Hepatocyte (in vitro differentiated cells): ENCODE data around the gene FLT4. TPM values are rescaled to one million over a fixed set of nuclear protein-coding genes. Genes with fewer than 3 reads are reported as not detected.

Source experiments
- DNase-seq: peaks from one replicate; pipeline ENCODE4 v3.0.0-alpha.2; 2016; ENCODE audit warnings: low spot score
- H2AFZ ChIP-seq: fragments of 200-600 bp; sonication (generic); 2 replicates; pipeline ENCODE4 v1.6.0; 2016; ENCODE audit warnings: antibody characterized with exemption, mild to moderate bottlenecking
- H3K27ac ChIP-seq: fragments of 200-600 bp; sonication (generic); 2 replicates; pipeline ENCODE4 v1.5.1; 2016; ENCODE audit warnings: mild to moderate bottlenecking
- H3K27me3 ChIP-seq: fragments of 200-600 bp; sonication (generic); 2 replicates; pipeline ENCODE4 v1.6.1; 2016
- H3K36me3 ChIP-seq: fragments of 200-600 bp; sonication (generic); replicated peaks from 2 replicates; pipeline ENCODE4 v1.5.1; 2016; ENCODE audit warnings: low read depth; ENCODE audit not compliant: insufficient read depth
- H3K4me1 ChIP-seq: fragments of 200-600 bp; sonication (generic); 2 replicates; pipeline ENCODE4 v1.5.1; 2016; ENCODE audit warnings: mild to moderate bottlenecking, moderate library complexity; ENCODE audit not compliant: insufficient read depth
- H3K4me2 ChIP-seq: fragments of 200-600 bp; sonication (generic); 2 replicates; pipeline ENCODE4 v1.6.0; 2016
- H3K4me3 ChIP-seq: fragments of 200-600 bp; sonication (generic); 2 replicates; pipeline ENCODE4 v1.5.1; 2016; ENCODE audit warnings: mild to moderate bottlenecking
- H3K79me2 ChIP-seq: fragments of 200-600 bp; sonication (generic); 2 replicates; pipeline ENCODE4 v1.6.0; 2017; ENCODE audit warnings: mild to moderate bottlenecking
- H3K9me2 ChIP-seq: fragments of 200-600 bp; sonication (generic); replicated peaks from 2 replicates; pipeline ENCODE4 v1.6.0; 2017; ENCODE audit warnings: mild to moderate bottlenecking; ENCODE audit not compliant: insufficient read depth
- H3K9me3 ChIP-seq: fragments of 200-600 bp; sonication (generic); 2 replicates; pipeline ENCODE4 v1.5.1; 2016; ENCODE audit warnings: low read depth, mild to moderate bottlenecking
- H4K20me1 ChIP-seq: fragments of 200-600 bp; sonication (generic); 2 replicates; pipeline ENCODE4 v1.6.0; 2016; ENCODE audit warnings: mild to moderate bottlenecking; ENCODE audit not compliant: insufficient read depth, poor library complexity, severe bottlenecking
- EZH2 ChIP-seq: fragments of 200-600 bp; sonication (generic); IDR thresholded peaks from 2 replicates; pipeline ENCODE4 v1.6.1; 2016; ENCODE audit warnings: antibody characterized with exemption, mild to moderate bottlenecking, borderline replicate concordance
- EZH2phosphoT487 ChIP-seq: fragments of 200-600 bp; sonication (generic); IDR thresholded peaks from one replicate; pipeline ENCODE4 v1.6.1; 2018; ENCODE audit warnings: antibody characterized with exemption, mild to moderate bottlenecking, low read depth, moderate library complexity; ENCODE audit not compliant: unreplicated experiment, severe bottlenecking
- WGBS: methylation state at CpG from one replicate; pipeline ENCODE4 v1.1.6; 2016; ENCODE audit warnings: low lambda C conversion rate; ENCODE audit errors: missing lambda C conversion rate; 5-methylcytosine and 5-hydroxymethylcytosine counted together
- polyA plus RNA-seq: library from polyadenylated mRNA; unstranded; fragments of >200 nt; fragmentation: Nextera tagmentation; extraction: Ambion mirVana; gene quantifications from 2 replicates; pipeline ENCODE4 v1.2.1, GENCODE V29; 2016
- total RNA-seq: library from RNA; depleted of rRNA; stranded (reverse); fragments of >200 nt; gene quantifications from 2 replicates; pipeline ENCODE4 v1.2.3, GENCODE V29; 2014
- TF ChIP-seq, protein P1 (sequence below): fragments of 200-600 bp; sonication (generic); IDR thresholded peaks from 2 replicates; pipeline ENCODE4 v1.5.1; 2016; ENCODE audit warnings: antibody characterized with exemption, mild to moderate bottlenecking; ENCODE audit not compliant: poor library complexity

The FLT4 gene
- total and polyA plus RNA-seq, 2 experiments from 2014 or later: 0.83 to 0.90 TPM

DNA sequence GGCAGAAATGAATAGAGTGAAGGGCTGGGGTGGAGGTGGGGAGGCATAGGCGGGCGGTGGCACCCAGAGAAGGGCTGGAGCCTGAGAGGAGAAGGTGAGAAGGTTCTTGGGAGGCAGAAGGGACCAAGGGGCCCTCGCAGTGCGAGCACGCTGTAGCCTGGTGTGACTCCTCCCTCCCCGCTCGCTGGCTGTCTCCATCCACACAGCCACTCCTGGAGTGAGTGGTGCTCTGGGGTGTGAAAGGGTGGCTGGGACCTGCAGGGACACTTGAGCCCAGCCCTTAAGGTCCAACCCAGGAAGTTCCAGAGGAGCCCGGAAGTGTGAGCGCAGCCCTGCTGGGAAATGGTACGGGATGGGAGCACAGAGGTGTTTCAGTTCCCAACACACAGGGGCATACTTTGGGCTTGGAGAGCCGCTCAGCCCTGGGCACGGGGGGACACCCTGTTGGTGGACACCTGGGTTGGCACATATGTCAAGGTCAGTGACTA, 48.8 kb downstream of the FLT4 start:
- no peaks in the 10 kb centered on the region for H3K9me3 ChIP-seq
- no peaks in the 10 kb centered on the region for H3K4me1 ChIP-seq
- H3K79me2 ChIP-seq: no peaks in the 10 kb centered on the region
- H3K27me3 ChIP-seq: no peaks in the 10 kb centered on the region
- DNase-seq: no peak
- no peak overlapping the region for H3K27ac ChIP-seq
- whole genome bisulfite sequencing: 97% methylated on average over 9 of the region's 12 CpGs
- H3K36me3 ChIP-seq: no peaks in the 10 kb centered on the region
- H3K4me2 ChIP-seq: no peak overlapping the region
- H3K4me3 ChIP-seq: no peak overlapping the region
- no peaks in the 10 kb centered on the region for H4K20me1 ChIP-seq
- no peaks in the 10 kb centered on the region for H3K9me2 ChIP-seq
- TF ChIP-seq, protein P1, sequence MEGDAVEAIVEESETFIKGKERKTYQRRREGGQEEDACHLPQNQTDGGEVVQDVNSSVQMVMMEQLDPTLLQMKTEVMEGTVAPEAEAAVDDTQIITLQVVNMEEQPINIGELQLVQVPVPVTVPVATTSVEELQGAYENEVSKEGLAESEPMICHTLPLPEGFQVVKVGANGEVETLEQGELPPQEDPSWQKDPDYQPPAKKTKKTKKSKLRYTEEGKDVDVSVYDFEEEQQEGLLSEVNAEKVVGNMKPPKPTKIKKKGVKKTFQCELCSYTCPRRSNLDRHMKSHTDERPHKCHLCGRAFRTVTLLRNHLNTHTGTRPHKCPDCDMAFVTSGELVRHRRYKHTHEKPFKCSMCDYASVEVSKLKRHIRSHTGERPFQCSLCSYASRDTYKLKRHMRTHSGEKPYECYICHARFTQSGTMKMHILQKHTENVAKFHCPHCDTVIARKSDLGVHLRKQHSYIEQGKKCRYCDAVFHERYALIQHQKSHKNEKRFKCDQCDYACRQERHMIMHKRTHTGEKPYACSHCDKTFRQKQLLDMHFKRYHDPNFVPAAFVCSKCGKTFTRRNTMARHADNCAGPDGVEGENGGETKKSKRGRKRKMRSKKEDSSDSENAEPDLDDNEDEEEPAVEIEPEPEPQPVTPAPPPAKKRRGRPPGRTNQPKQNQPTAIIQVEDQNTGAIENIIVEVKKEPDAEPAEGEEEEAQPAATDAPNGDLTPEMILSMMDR: no peak
- TF ChIP-seq EZH2 (no peak), EZH2phosphoT487 (no peak)
- H2AFZ ChIP-seq: no peak overlapping the region

DNA sequence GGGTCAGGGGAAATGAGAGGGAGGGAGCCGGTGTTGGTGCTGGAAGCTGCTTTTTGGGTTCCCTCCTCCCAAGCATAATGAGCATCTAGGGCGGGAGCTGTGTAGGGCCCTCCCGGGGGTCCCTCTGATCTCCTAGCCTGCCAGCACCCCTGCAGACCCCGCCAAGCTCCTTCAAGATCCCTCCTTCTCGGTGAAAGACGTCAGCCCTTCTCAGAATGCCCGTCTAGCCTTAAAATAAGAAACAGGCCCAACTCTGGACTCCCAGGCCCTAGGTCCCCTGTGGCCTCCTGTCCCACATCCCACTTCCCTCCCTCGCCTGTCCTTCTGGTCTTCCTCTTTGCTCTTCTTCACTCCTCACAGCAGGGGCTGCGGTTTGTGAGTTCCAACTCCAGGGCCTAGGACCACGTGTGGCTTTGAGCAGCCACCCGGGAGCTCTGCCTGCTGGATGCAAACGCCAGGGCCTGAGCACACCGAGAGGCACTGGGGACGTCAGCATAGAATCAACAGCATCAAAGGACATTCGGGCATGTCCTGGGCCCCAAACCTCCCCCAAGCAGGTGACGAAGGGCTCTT, 49.3 kb downstream of the FLT4 start:
- Histone ChIP-seq H2AFZ (no peak overlapping the region), H3K27ac (no peak overlapping the region), H3K9me2 (no peaks in the 10 kb centered on the region), H3K4me2 (no peak overlapping the region), H3K9me3 (no peaks in the 10 kb centered on the region), H3K27me3 (no peaks in the 10 kb centered on the region), H4K20me1 (no peaks in the 10 kb centered on the region), H3K36me3 (no peaks in the 10 kb centered on the region), H3K4me1 (no peaks in the 10 kb centered on the region), H3K79me2 (no peaks in the 10 kb centered on the region), H3K4me3 (no peak overlapping the region)
- DNase-seq: no peak
- TF ChIP-seq EZH2phosphoT487: no peak
- TF ChIP-seq, protein P1: no peak
- no peak for TF ChIP-seq EZH2
- 86% methylated on average over 15 of the region's 16 CpGs for WGBS

DNA sequence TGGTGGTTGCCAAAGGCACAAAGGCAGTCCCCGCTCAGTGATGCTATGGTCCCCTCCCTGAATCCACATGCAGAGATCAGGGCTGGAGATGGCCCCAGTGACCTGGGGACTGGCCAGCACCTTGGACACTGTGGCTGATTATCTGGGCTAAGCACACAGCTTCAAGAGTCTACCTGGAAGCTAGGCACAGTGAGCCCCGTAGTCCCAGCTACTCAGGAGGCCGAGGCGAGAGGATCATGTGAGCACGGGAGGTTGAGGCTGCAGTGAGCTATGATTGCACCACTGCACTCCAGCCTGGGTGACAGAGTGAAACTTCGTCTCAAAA, 49.8 kb downstream of the FLT4 start:
- H3K27ac ChIP-seq: no peak overlapping the region
- DNase-seq: no peak
- no peak overlapping the region for H3K4me2 ChIP-seq
- H3K9me3 ChIP-seq: no peaks in the 10 kb centered on the region
- no peaks in the 10 kb centered on the region for H3K9me2 ChIP-seq
- H4K20me1 ChIP-seq: no peaks in the 10 kb centered on the region
- no peak overlapping the region for H3K4me3 ChIP-seq
- no peaks in the 10 kb centered on the region for H3K79me2 ChIP-seq
- no peaks in the 10 kb centered on the region for H3K36me3 ChIP-seq
- TF ChIP-seq, protein P1: no peak
- TF ChIP-seq EZH2: no peak
- no peaks in the 10 kb centered on the region for H3K27me3 ChIP-seq
- H2AFZ ChIP-seq: no peak overlapping the region
- WGBS: 90% methylated on average over 6 of the region's 6 CpGs
- H3K4me1 ChIP-seq: no peaks in the 10 kb centered on the region
